Measurements from ENCODE around the gene NSUN7. TPM values are rescaled to one million over a fixed set of nuclear protein-coding genes. Genes with fewer than 3 reads are reported as not detected.

NSUN7 gene
- polyA plus RNA-seq, 1 donor from 2014 or later: 0.51 TPM

DNA sequence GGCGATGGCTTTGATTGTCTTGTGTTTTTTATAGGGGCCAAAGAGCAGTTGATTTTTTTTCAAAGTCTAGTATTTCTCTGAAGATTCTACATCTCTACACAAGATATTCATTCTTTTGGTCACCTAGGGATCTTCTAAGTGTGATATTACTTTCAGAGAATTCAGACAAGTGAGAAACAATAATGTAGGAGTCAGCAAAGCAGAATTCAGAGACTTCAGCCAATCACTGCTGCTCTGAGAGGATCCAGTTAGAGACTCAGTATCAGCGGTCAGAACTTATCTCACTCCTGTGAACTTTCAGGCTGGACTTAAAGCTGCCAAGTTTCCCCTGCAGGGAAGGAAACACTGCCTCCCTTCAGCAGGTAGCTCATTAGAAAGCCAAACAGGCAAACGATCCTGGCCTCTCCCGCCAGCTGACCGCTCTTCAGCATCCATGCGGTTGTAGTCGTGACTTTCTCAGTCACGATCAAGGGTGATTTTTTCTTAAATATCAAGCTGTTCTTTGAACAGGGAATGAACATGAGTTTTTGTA lies 59.2 kb downstream of the NSUN7 start:
- TF ChIP-seq TAF1 (IDR thresholded peaks at IDR 0.05; ENCODE audit: low read depth) (no peak), EP300 (conservative IDR thresholded peaks at IDR 0.05; ENCODE audit: poor library complexity, severe bottlenecking) (no peak), EZH2 (IDR thresholded peaks at IDR 0.05; ENCODE audit: borderline replicate concordance, insufficient read depth, low read length, poor library complexity, severe bottlenecking) (no peak), RAD21 (conservative IDR thresholded peaks at IDR 0.05) (no peak), POLR2AphosphoS5 (IDR thresholded peaks at IDR 0.05) (no peak), MXI1 (conservative IDR thresholded peaks at IDR 0.05; ENCODE audit: poor library complexity, severe bottlenecking) (no peak), SMC3 (conservative IDR thresholded peaks at IDR 0.05; ENCODE audit: poor library complexity) (no peak)
- TF ChIP-seq, protein P1, sequence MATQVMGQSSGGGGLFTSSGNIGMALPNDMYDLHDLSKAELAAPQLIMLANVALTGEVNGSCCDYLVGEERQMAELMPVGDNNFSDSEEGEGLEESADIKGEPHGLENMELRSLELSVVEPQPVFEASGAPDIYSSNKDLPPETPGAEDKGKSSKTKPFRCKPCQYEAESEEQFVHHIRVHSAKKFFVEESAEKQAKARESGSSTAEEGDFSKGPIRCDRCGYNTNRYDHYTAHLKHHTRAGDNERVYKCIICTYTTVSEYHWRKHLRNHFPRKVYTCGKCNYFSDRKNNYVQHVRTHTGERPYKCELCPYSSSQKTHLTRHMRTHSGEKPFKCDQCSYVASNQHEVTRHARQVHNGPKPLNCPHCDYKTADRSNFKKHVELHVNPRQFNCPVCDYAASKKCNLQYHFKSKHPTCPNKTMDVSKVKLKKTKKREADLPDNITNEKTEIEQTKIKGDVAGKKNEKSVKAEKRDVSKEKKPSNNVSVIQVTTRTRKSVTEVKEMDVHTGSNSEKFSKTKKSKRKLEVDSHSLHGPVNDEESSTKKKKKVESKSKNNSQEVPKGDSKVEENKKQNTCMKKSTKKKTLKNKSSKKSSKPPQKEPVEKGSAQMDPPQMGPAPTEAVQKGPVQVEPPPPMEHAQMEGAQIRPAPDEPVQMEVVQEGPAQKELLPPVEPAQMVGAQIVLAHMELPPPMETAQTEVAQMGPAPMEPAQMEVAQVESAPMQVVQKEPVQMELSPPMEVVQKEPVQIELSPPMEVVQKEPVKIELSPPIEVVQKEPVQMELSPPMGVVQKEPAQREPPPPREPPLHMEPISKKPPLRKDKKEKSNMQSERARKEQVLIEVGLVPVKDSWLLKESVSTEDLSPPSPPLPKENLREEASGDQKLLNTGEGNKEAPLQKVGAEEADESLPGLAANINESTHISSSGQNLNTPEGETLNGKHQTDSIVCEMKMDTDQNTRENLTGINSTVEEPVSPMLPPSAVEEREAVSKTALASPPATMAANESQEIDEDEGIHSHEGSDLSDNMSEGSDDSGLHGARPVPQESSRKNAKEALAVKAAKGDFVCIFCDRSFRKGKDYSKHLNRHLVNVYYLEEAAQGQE (IDR thresholded peaks at IDR 0.05; ENCODE audit: borderline replicate concordance): no peak
- TF ChIP-seq, protein P2, sequence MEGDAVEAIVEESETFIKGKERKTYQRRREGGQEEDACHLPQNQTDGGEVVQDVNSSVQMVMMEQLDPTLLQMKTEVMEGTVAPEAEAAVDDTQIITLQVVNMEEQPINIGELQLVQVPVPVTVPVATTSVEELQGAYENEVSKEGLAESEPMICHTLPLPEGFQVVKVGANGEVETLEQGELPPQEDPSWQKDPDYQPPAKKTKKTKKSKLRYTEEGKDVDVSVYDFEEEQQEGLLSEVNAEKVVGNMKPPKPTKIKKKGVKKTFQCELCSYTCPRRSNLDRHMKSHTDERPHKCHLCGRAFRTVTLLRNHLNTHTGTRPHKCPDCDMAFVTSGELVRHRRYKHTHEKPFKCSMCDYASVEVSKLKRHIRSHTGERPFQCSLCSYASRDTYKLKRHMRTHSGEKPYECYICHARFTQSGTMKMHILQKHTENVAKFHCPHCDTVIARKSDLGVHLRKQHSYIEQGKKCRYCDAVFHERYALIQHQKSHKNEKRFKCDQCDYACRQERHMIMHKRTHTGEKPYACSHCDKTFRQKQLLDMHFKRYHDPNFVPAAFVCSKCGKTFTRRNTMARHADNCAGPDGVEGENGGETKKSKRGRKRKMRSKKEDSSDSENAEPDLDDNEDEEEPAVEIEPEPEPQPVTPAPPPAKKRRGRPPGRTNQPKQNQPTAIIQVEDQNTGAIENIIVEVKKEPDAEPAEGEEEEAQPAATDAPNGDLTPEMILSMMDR (IDR thresholded peaks at IDR 0.05; ENCODE audit: poor library complexity, severe bottlenecking): no peak
- no peaks in the 10 kb centered on the region for H3F3A ChIP-seq (ENCODE audit: insufficient read depth, low read length, poor library complexity, severe bottlenecking)
- H4K20me1 ChIP-seq (ENCODE audit: insufficient read depth): no peaks in the 10 kb centered on the region

DNA sequence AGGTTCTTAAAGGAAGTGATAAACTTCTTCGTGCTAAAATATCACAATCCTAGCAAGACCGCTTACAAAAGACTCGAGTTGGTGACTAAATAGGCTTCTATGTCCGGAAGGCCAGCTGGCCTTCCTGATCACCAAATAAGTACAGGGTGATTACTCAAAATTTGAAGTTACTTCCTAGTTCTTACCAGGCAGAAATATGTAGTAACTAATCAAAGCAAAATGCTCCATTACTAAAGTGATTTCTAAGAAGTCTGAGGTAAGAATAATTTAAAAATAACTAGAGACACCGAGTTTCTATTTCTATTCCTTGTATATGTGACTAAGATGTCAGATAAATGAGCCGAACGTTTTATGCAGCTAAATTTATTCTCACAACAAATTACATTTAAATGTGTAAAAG lies 62.2 kb downstream of the NSUN7 start:
- H3K27ac ChIP-seq (ENCODE audit: low read length): no peak overlapping the region
- H4K20me1 ChIP-seq (ENCODE audit: insufficient read depth): no peaks in the 10 kb centered on the region
- no peak overlapping the region for H2AFZ ChIP-seq (ENCODE audit: low read depth, low read length)
- no peaks in the 10 kb centered on the region for H3F3A ChIP-seq (ENCODE audit: insufficient read depth, low read length, poor library complexity, severe bottlenecking)
- H3K27me3 ChIP-seq (ENCODE audit: insufficient read depth, low read depth, low read length): no peaks in the 10 kb centered on the region
- no peaks in the 10 kb centered on the region for H3K9me2 ChIP-seq (ENCODE audit: insufficient read depth, low read length)
- H3K79me2 ChIP-seq (replicated peaks; ENCODE audit: insufficient read depth, low read length): no peaks in the 10 kb centered on the region
- no peak overlapping the region for H3K9ac ChIP-seq (ENCODE audit: low read length)
- no peak for TF ChIP-seq EP300 (conservative IDR thresholded peaks at IDR 0.05; ENCODE audit: poor library complexity, severe bottlenecking)
- TF ChIP-seq SMC3 (conservative IDR thresholded peaks at IDR 0.05; ENCODE audit: poor library complexity): no peak
- TF ChIP-seq, protein P1 (IDR thresholded peaks at IDR 0.05; ENCODE audit: borderline replicate concordance): no peak
- no peak for TF ChIP-seq EZH2 (IDR thresholded peaks at IDR 0.05; ENCODE audit: borderline replicate concordance, insufficient read depth, low read length, poor library complexity, severe bottlenecking)
- no peak for TF ChIP-seq RAD21 (conservative IDR thresholded peaks at IDR 0.05)
- no peak for TF ChIP-seq MXI1 (conservative IDR thresholded peaks at IDR 0.05; ENCODE audit: poor library complexity, severe bottlenecking)
- no peak for TF ChIP-seq TAF1 (IDR thresholded peaks at IDR 0.05; ENCODE audit: low read depth)
- no peak for TF ChIP-seq POLR2AphosphoS5 (IDR thresholded peaks at IDR 0.05)
- TF ChIP-seq, protein P2 (IDR thresholded peaks at IDR 0.05; ENCODE audit: poor library complexity, severe bottlenecking): no peak
- H3K4me3 ChIP-seq (ENCODE audit: low read length): no peak overlapping the region
- H3K9me3 ChIP-seq (ENCODE audit: low read length): no peaks in the 10 kb centered on the region
- no peak overlapping the region for H3K4me2 ChIP-seq (ENCODE audit: low read length)
- H3K36me3 ChIP-seq (ENCODE audit: insufficient read depth, low read length): peaks cover 11% of the 10 kb centered on the region

More for the DNA sequence above, 59.2 kb downstream of the NSUN7 start:
- H3K27ac ChIP-seq (ENCODE audit: low read length): no peak overlapping the region
- no peaks in the 10 kb centered on the region for H3K79me2 ChIP-seq (replicated peaks; ENCODE audit: insufficient read depth, low read length)
- H3K4me2 ChIP-seq (ENCODE audit: low read length): no peak overlapping the region
- no peaks in the 10 kb centered on the region for H3K27me3 ChIP-seq (ENCODE audit: insufficient read depth, low read depth, low read length)
- H3K9me3 ChIP-seq (ENCODE audit: low read length): no peaks in the 10 kb centered on the region
- H3K9me2 ChIP-seq (ENCODE audit: insufficient read depth, low read length): no peaks in the 10 kb centered on the region
- no peak overlapping the region for H2AFZ ChIP-seq (ENCODE audit: low read depth, low read length)
- H3K4me3 ChIP-seq (ENCODE audit: low read length): no peak overlapping the region
- H3K36me3 ChIP-seq (ENCODE audit: insufficient read depth, low read length): peaks cover 7% of the 10 kb centered on the region
- no peak overlapping the region for H3K9ac ChIP-seq (ENCODE audit: low read length)

Data from neural cell (in vitro differentiated cells).